HG02852 (cell line): ENCODE data around the gene MSANTD1.

Experiments used
- ATAC-seq: cut with Tn5 transposase; IDR thresholded peaks from one replicate; pipeline ENCODE4 v1.9.1; 2021; ENCODE audit warnings: mild to moderate bottlenecking, moderate library complexity; ENCODE audit not compliant: unreplicated experiment

MSANTD1 gene

DNA sequence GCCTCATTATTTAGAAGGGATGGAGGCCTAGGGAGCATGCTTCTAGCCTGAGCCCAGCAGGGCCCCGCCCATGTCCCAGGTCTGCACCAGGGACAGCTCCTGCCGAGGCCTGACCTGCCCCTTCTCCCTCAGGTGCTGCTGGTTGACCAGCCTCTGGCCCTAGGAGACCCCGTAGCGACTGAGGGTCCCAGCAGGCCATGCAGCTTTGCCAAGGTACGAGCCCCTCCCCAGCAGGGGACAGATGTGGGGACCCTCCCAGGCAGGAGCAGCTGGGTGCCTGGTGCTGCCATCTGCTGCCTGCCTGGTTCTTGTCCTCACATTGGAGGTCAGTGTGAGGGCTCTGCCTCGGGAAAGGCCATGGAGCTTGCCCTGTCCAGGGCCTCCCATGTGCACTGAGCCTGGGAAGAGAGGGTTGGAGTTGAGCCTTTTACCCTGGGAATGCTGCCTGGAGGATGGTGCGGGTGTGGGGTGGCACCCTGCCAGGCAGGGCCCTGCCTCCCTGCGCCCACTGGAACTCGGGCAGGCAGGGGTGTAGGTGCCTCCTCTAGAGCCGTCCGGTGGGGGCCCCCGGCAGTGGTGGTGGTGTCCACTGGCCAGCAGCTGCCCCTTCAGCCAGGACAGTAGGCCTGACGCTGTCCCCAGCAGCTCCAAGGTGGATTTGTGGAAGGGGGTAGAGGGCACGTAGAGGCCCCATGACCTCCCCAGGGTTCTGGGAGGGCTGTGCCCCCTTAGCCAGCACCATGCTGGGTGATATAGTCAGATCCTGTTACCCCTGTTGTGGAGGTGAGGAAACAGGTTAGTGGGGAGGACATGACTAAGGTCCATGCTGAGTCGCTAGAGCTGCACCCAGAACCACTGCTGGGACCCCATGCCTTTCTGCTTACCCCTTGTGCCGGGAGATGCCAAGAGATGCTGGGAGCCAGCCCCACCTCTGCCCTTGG is 2.2 kb upstream of the MSANTD1 start:
- no peak for ATAC-seq

DNA sequence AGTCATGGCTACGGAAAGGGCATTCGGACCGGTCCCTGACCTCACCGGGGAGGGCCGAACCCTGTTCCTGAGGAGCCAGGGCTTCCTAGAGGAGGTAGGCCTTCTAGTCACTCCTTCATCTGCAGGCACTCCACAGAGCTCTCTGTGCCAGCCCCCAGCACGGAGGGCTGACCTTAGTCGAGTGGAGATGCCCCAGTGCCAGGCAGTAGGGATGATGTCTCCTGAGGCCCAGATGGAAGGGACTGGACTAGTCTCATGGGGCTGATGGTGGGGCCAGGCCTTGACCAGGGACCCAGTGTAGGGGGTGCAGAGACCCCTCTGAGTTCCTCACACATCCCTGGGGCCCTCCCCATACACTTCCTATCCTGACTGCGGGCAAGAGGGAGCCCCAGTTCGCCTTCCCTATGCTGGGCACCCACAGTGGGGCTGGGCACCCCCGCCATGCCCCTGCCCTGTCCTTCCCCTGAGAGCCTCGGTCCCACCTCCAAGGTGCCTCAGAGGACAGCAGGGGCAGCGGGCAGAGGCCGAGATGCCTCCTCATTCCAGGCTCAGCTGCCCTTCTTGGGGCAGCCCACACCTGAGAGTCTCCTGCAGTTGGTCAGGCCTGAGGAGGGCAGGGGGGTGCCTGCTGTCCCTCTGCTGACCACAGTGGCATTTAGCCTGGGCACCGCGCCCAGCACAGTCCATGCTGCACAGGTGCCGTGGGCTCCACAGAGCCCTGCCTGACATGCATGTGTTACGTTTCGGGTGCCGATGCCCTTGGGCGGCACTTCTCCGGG is 1.4 kb upstream of the MSANTD1 start:
- no peak for ATAC-seq

DNA sequence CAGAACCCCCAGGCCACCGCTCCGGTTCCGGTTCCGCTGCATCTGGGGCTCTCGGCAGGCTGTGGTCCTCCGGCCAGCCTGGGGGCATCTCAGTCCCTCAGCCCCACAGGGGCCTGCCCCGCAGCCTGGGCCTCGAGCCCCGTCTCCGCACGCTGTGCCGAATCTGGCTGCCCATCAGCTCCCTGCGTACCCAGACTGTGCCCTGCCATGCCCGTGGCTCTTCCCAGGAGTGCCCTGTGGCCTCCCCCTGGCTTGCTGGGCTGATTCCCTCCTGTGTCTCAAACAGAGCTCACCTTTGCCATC is 830 bp upstream of the MSANTD1 start:
- ATAC-seq, result no peak

DNA sequence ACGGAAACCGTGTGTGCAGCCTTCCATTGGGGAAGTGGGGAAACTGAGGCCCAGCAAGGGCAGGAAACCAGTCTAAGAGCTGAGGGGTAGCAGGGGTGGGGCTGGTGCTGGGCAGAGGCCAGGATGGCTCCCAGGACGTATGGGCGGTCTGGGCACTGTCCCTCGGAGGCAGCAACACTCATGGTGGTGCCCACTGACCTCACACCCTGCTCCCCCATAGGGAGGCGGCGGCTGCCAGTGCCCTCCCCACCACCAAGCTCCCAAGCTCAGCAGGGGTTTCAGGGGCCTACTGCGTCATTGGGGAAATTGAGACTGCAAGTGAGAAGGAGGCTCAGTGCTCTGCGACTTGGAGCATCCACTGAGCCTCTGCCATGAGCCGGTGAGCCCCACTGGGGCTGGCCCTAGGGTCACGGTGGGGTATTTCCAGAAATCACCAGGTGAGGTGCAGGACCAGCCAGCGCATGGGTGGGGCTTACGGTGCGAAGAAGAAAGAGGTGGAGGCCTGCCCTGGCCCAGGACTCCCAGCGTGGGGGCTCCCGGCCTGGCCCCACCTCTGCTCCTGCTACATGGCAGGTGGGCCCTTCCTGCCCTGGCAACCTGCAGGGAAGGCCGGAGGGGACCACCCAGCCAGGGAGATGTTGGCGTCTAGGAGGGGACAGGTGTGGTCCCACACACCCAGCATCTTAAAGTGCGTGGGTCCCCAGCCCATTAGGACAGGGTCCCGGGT is 915 bp downstream of the MSANTD1 start:
- no peak for ATAC-seq

DNA sequence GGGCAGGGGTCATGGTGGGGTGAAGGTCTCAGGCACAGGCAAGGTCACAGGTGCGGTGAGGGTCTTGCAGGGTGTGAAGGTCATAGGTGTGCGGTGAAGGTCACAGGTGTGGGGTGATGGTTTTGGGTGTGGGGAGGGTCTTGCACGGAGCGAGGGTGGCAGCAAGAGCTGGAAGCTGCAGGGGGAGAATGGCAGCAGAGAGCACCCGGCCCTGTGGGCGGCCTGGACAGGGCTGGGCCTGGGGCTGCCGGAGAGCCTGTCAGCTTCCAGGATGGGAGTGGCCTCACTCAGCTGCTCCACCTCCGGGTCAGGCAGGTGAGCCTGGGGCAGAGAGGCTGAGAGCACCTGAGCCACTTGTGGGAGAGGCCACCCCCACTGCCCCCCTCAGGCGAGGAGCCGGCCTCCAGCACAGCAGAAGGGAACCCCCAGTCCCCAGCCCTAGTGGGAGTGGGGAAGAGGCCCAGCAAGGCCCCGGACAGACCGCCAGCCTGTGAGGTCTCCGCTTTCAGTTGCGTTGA is 1.5 kb downstream of the MSANTD1 start:
- no peak for ATAC-seq

DNA sequence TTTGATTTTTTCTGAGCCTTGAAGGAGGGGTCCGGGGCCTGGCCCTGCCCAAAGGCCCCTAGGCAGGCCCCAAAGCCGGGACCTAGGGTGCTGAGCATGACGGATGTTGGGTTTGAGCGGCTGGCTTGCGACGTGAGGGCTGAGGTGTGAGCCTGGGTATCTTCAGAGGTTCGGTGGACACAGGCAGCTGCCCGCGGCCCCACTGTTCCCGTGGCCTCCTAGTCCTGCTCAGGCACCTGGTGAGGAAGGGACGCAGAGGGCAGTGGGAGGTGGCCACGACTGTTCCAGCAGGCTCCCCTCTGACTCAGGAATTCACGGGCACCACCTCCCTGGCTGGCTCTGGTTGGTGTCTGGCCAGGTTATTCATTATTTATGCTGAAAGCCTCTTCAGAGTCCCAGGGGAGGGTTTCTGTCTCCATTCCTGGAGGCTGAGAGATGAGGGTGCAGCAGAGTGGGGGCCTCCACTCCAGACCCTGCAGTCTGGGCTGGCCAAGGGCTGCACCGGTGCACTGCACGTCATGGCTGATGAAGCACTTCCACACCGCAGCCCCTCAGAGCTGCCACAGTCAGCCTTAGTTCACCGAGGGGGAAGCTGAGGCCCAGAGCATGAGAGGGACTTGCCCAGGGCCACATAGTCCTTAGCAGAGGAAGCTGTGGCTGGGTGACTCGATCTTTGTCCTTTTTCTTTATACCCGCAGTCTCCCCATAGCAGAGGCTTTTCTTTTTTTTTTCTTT is 2.2 kb downstream of the MSANTD1 start:
- ATAC-seq, result no peak

DNA sequence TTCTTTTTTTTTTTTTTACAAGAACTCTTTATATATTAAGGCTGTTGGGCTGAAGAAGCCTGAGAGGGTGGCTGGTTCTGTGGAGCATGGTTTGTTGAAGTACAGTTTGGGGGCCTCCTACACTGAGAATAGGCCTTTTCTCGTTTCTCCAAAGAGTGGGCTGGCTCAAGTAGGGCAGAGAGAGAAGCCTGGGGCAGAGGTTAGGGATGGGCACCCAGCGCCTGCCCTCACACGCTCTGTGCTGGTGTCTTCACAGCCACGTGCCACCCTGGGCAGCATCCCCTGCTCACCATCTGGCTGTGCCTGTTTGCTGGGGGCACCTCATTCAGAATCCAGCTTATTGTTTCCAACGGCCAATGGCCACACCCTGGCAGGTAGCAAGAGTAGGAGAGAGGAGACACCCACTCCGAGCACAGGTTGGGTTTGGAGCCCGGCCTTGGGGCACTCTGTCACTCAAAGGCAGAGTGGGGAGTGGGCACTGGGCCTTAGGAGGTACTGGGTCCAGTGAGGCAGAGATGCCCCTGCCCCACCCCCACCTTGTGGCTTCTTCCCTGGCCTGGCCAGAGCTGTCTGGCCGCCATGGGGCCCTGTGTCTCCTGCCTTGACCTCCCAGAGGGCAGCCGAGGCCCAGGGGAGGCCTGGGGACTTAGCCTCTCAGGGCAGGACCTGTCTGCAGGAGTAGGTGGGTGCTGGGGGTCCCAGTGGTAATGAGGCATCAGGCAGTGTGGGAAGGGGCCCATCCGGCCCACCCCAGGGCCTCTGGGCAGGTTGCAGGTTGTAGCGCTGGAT is 2.9 kb downstream of the MSANTD1 start:
- no peak for ATAC-seq

DNA sequence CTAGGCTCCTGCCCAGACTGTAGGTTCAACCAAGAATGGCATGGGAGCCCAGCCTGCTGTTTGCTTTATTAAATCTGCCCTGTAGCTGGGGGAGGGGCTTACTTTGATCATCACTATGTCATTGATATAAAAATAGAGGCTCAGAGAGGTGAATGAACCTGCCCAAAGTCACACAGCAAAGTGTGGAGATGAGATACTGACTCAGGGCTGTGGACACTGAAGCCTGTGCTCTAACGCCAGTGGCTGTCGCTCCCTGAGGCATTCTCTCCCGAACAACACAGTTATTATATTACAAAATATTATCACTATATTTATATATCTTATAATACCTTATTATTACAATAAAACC is 3.5 kb downstream of the MSANTD1 start:
- ATAC-seq, result no peak

DNA sequence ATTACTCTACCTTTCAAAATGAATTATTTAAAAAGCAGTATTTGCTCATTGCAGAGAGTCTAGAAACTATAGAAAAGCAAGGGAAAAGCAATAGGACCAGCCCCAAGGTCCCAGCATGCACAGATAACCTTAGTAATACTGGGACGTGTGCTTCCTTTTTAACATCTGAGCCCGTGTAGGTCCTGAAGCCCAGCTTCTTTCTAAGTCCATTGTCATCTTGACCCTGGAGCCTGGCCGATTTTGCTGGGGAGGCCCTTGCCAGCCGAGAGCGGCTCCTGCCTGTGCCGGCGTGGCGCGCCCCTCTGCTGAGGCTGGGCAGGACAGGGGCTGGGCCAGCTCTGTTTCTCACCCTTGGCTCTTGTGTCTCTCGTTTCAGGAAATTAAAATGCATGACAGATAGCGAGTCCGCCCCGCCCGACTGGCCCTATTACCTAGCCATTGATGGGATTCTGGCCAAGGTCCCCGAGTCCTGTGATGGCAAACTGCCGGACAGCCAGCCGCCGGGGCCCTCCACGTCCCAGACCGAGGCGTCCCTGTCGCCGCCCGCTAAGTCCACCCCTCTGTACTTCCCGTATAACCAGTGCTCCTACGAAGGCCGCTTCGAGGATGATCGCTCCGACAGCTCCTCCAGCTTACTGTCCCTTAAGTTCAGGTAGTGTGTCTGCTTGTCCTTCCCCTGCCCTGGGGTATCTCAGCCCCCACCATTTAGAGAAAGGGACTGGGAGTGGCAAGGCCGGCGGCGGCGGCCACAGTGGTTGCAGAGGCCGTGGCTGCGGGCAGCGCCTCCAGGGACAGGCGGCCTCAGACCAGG is 4.1 kb downstream of the MSANTD1 start:
- ATAC-seq, result no peak

DNA sequence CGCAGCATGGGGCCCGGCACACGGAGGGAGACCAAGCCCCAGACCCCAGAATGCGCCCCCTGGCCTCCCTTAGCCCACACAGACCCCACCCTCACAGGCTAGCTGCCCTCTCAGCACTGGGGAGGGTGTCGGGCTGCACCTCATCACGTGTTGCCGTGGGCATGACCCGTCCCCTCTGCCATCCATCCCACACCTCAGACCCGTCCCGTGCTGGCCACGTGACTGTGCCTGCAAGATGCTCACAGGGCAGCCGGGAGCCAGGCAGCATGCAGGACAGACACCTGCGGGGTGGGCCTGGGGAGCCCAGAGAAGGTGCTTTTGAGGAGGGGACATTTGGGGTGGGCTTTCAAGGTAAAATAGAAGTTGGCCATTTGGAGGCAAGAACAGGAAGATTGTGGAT is 4.8 kb downstream of the MSANTD1 start:
- ATAC-seq, result no peak

DNA sequence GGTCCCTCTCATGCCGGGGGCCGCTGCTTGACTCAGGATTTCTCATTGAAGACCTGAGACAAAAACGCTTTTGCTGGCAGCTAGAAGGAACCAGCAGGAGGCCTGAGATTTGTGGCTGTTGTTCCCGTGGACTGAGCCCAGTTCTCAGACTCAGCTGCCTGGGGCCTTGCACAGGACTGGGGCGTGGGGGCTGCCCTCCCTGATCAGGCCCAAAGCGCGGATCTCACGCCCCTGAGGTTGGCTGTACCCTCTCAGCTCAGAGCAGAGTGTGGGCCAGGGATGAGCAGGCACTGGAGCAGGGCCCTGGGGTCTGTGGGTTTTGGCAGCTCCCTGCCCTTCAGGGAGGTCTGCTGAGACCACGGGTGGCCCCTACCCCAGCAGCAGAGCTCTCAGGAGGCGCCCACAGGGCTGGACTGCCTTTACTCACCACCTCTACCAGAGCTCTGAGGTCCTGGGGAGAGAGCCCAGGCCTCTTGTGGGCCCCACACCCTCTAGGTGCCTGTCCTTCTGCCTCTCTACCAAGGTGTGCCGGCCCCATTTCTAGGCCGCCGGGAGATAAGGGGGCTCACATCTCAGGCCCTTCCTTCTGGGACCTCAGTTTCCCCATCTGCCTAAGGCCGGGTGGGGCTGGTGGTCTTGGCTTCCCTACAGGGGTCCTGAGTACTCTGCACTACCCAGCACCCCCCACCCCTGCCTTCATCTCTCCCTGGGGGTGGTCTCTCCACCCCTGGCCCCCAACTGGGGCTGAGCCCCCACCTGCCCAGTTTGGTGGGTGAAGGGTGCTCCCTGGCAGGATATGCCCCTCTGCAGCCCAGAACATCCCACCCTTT is 5.6 kb downstream of the MSANTD1 start:
- no peak for ATAC-seq

DNA sequence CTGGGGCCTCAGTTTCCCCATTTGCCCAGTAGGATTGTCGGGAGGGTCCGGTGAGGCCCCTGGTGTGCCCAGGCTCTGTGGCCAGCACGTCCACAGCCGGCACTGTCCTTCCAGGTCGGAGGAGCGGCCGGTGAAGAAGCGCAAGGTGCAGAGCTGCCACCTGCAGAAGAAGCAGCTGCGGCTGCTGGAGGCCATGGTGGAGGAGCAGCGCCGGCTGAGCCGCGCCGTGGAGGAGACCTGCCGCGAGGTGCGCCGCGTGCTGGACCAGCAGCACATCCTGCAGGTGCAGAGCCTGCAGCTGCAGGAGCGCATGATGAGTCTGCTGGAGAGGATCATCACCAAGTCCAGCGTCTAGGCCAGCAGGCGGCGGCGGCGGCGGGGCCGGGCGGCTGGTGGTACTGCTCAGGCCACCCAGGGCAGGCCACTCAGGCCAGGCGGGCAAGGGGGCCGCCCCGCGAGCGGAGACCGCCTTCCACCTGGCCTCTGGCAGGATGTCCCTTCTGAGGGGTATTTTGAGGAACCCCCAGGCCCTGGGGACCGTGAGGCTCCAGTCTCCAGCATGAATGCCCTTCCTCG is 6.7 kb downstream of the MSANTD1 start:
- ATAC-seq, result no peak

DNA sequence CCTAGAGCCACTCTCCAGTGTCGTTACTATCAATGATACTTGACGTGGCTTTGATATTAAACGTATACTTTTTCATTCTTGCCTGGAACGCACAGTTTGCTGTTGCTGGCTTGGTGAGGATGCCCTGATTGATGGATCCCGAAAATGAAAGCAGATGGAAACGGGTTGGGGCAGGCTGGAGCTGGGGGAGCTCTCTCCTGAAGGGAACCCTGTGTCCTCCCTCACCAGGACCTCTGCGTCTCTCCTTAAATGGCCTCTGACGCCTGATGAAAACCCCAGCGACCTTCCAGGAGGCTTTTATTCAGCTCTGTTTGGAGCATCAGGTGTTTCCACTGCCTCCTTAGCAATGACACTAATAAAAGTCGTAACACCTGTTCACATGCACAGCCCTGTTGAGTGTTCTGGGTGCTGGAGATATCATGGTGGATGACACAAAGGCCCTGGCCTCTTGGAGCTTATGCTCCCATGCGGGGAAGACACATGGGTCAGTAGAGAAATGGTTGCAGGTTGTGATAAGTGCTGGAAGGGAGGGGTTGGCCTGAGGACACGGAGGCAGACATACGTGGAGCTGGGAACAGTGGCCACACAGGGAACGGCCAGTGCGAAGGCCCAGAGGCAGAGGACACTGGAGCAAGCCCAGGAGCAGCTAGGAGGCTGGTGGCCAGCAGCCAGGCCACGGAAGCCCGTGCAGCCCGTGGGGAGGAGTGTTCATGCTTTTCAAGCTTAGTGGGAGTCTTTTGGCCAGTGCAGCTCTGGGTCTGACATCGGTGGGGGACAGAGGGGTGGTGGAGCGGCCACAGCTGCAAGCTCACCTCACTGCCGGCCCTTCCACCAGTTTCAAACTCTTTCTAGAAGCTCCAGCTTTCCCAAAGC is 7.5 kb downstream of the MSANTD1 start:
- ATAC-seq, result no peak

DNA sequence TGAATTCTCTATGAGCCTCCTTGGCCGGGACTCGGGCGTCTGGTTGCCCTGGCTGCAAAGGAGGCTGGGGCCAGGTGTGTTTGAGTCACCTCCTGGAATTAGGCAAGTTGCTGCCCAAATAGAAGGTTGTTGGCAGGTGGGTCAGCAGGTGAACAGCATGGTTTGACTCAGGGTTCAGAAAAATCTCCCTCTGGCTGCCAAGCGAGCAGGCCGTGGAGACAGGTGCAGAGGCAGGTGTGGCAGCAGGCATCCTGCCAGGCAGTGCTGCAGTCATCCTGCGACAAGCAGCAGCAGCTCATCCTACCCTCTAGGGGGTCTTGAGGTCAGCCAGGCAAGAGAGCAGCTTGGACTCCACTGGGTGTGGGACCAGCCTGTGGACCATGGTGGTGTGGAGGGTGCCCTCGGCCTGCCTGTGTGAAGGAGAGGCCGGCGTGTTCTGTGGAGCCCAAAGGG is 8.2 kb downstream of the MSANTD1 start:
- ATAC-seq, result no peak

DNA sequence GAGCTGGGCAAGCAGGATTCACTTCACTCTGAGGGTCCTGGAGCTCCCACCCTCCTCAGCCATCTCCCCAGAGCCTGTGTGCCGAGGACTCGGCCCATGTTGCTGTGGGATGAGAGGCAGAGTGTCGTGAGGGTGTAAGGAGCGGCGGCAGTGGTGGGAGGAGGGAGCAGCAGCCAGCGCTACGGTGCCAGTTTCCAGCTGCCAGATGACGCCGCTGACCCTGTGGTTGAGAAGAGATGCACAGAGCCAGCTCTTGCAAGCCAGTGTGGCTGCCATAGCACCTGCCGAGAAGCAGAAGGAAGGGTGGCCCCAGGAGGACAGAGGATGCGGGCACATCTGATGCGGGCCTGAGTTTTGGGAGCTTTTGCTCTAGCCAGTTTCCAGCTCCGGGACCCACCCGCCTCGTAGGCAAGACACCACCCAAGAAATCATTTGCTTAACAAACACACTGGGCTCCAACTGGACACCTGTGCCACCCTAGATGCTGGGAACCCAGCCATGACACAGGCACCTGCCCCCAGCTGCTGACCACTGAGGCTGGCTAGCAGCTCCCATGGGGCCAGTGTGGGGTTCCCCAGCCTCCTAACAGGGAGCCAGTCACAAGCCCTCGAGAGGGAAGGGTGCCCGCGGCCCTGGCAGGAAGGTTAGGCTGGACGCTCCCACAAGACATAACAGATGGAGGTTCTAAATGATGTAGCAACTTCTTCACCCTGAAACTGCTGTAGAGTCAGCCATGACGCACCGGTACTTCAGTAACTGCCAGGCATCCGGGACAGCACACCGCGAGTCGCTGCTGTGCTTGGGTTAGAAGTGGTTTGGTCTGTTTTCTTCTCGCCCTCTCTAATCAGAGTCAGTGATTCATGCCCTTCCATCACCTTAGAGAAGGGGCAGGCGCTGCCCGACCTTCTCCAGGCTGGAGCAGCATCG is 8.9 kb downstream of the MSANTD1 start:
- ATAC-seq, result no peak
